PC-3 (cell line): ENCODE measurements around the gene SETBP1. TPM values are rescaled to one million over a fixed set of nuclear protein-coding genes. Genes with fewer than 3 reads are reported as not detected.

Source experiments
- ATAC-seq: fragments of 200-7000 bp; cut with Tn5 transposase; 2 replicates; pipeline ENCODE4 v1.9.1; 2020; ENCODE audit warnings: mild to moderate bottlenecking, moderate library complexity
- BruUV-seq: library from RNA; stranded (reverse); fragments of 400-500 nt; replicated peaks from 2 replicates; lab custom pipeline; 2021; lab: Mats Ljungman, UMichigan
- CTCF ChIA-PET: fragments of 300-600 bp; sonication (Branson Sonifier 250); formaldehyde crosslinking; loops from one replicate; lab custom pipeline; 2022; ENCODE audit warnings: antibody characterized with exemption; lab: Charles Lee
- POLR2A ChIA-PET: fragments of 300-600 bp; sonication (Branson Sonifier 250); formaldehyde crosslinking; loops from one replicate; lab custom pipeline; 2022; ENCODE audit warnings: antibody characterized with exemption; ENCODE audit not compliant: unreplicated experiment; lab: Charles Lee
- DNase-seq: peaks from one replicate; pipeline ENCODE4 v3.0.0-alpha.2; 2015
- H2AFZ ChIP-seq: fragments of 300-600 bp; sonication (generic); 2 replicates; pipeline ENCODE4 v1.6.0; 2016; ENCODE audit warnings: antibody characterized with exemption, low read length
- H3F3A ChIP-seq: fragments of 300-600 bp; sonication (generic); one replicate; pipeline ENCODE4 v1.6.0; 2017; ENCODE audit warnings: antibody characterized with exemption, low read length, control low read depth, mild to moderate bottlenecking; ENCODE audit not compliant: unreplicated experiment
- H3K27ac ChIP-seq: fragments of 300-600 bp; sonication (generic); 2 replicates; pipeline ENCODE4 v1.5.1; 2016; ENCODE audit warnings: mild to moderate bottlenecking, low read length
- H3K27me3 ChIP-seq: fragments of 300-600 bp; sonication (generic); 2 replicates; pipeline ENCODE4 v1.6.1; 2016; ENCODE audit warnings: low read length, mixed read lengths
- H3K36me3 ChIP-seq: fragments of 300-600 bp; sonication (generic); 2 replicates; pipeline ENCODE4 v1.6.1; 2016; ENCODE audit warnings: low read depth, mixed run types, low read length, mixed read lengths
- H3K4me1 ChIP-seq: fragments of 300-600 bp; sonication (generic); 2 replicates; pipeline ENCODE4 v1.5.1; 2016; ENCODE audit warnings: low read length; ENCODE audit not compliant: insufficient read depth
- H3K4me2 ChIP-seq: fragments of 300-600 bp; sonication (generic); 2 replicates; pipeline ENCODE4 v1.6.0; 2016; ENCODE audit warnings: low read length
- H3K4me3 ChIP-seq: fragments of 300-600 bp; sonication (generic); 2 replicates; pipeline ENCODE4 v1.5.1; 2016; ENCODE audit warnings: mild to moderate bottlenecking, low read length, mixed read lengths
- H3K79me2 ChIP-seq: fragments of 300-600 bp; sonication (generic); 2 replicates; pipeline ENCODE4 v1.6.1; 2017; ENCODE audit warnings: low read length, mixed read lengths
- H3K9ac ChIP-seq: fragments of 300-600 bp; sonication (generic); 2 replicates; pipeline ENCODE4 v1.6.0; 2016; ENCODE audit warnings: mild to moderate bottlenecking, low read length
- H3K9me2 ChIP-seq: fragments of 300-600 bp; sonication (generic); replicated peaks from 2 replicates; pipeline ENCODE4 v1.6.1; 2016; ENCODE audit warnings: mixed run types, low read length, mixed read lengths
- H3K9me3 ChIP-seq: fragments of 300-600 bp; sonication (generic); 2 replicates; pipeline ENCODE4 v1.6.1; 2016; ENCODE audit warnings: low read length, mixed read lengths
- H4K20me1 ChIP-seq: fragments of 300-600 bp; sonication (generic); 2 replicates; pipeline ENCODE4 v1.6.1; 2016; ENCODE audit warnings: low read length, mixed read lengths
- EZH2 ChIP-seq: fragments of 300-600 bp; sonication (generic); IDR thresholded peaks from one replicate; pipeline ENCODE4 v1.6.1; 2017; ENCODE audit warnings: antibody characterized with exemption, mild to moderate bottlenecking, low read length; ENCODE audit not compliant: unreplicated experiment
- EZH2phosphoT487 ChIP-seq: fragments of 300-600 bp; sonication (generic); IDR thresholded peaks from 2 replicates; pipeline ENCODE4 v1.6.1; 2018; ENCODE audit warnings: mild to moderate bottlenecking, antibody characterized with exemption, low read length, borderline replicate concordance
- intact Hi-C: fragments of 100-400 bp; cut with micrococcal nuclease; formaldehyde crosslinking; loops from 2 replicates; pipeline ENCODE4 v1.9.0; 2023
- total RNA-seq: library from RNA; depleted of rRNA; stranded (reverse); fragments of >200 nt; gene quantifications from 2 replicates; pipeline ENCODE4 v1.2.3, GENCODE V29; 2014
- TF ChIP-seq, protein P1 (sequence below): fragments of 300-600 bp; sonication (generic); conservative IDR thresholded peaks from 2 replicates; pipeline ENCODE4 v1.5.1; 2017; ENCODE audit warnings: antibody characterized with exemption, low read depth, mild to moderate bottlenecking, low read length

Gene SETBP1
- total RNA-seq, 1 experiment from 2014 or later: 2.3 TPM

GRCh38 chr18:44876024-44876423 is 195.3 kb downstream of the SETBP1 start:
- ChIA-PET CTCF (no interaction called here), POLR2A (no interaction called here)
- Histone ChIP-seq H3K27ac (no peak overlapping the region), H3K36me3 (no peaks in the 10 kb centered on the region), H3K27me3 (no peaks in the 10 kb centered on the region), H2AFZ (no peak overlapping the region), H3K9me2 (no peaks in the 10 kb centered on the region), H3F3A (no peaks in the 10 kb centered on the region), H4K20me1 (no peaks in the 10 kb centered on the region), H3K4me3 (no peak overlapping the region), H3K4me2 (no peak overlapping the region), H3K9ac (no peak overlapping the region), H3K4me1 (no peaks in the 10 kb centered on the region), H3K9me3 (no peaks in the 10 kb centered on the region), H3K79me2 (no peaks in the 10 kb centered on the region)
- intact Hi-C loops: no loop called here
- no TSS peak for BruUV-seq
- TF ChIP-seq, protein P1, sequence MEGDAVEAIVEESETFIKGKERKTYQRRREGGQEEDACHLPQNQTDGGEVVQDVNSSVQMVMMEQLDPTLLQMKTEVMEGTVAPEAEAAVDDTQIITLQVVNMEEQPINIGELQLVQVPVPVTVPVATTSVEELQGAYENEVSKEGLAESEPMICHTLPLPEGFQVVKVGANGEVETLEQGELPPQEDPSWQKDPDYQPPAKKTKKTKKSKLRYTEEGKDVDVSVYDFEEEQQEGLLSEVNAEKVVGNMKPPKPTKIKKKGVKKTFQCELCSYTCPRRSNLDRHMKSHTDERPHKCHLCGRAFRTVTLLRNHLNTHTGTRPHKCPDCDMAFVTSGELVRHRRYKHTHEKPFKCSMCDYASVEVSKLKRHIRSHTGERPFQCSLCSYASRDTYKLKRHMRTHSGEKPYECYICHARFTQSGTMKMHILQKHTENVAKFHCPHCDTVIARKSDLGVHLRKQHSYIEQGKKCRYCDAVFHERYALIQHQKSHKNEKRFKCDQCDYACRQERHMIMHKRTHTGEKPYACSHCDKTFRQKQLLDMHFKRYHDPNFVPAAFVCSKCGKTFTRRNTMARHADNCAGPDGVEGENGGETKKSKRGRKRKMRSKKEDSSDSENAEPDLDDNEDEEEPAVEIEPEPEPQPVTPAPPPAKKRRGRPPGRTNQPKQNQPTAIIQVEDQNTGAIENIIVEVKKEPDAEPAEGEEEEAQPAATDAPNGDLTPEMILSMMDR: no peak
- TF ChIP-seq EZH2 (no peak), EZH2phosphoT487 (no peak)
- DNase-seq (no peak), ATAC-seq (no peak)

DNA sequence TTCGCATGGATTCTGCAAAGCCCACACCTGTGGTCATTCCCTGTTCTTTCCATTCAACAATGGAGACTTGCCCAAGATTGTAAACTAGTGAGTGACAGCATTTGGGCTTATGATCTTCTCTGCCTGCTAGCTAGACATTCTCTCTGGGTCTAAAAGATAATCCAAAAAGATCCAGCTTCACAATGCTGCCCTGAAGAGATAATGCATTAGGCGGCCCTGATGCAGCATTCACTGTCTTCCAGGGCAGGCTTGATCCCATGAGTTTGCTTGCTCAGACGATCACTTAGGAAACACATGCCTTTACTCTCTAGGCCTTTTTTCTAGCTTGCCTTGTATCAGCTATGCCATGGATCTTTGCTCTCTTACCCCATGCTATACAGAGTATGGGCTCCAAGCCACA is 196.1 kb downstream of the SETBP1 start:
- CTCF ChIA-PET: no interaction called here
- TF ChIP-seq EZH2phosphoT487 (no peak), EZH2 (no peak)
- TF ChIP-seq, protein P1: no peak

DNA sequence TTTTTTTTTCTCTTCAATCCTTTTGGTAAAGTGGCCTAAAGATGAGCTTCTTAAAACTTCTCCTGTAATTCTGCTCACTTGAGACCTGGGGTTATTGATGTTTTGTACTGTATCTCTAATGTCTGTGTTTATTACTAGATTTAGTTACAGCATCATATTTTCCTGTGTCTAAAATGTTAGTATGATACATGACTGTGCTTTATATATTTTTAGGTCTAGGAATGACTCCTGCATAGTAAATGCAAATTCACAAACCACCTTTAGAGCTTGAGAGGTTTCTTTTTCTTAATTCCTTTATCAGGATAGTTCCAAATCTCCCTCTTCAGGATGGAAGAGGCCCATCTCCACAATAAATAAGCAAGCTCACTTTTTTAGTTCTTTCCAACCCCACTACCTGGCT is 197.6 kb downstream of the SETBP1 start:
- Histone ChIP-seq H3K9me2 (no peaks in the 10 kb centered on the region), H3K9me3 (no peaks in the 10 kb centered on the region), H3K27ac (no peak overlapping the region), H3K27me3 (no peaks in the 10 kb centered on the region), H2AFZ (no peak overlapping the region), H3K4me2 (no peak overlapping the region), H3F3A (no peaks in the 10 kb centered on the region), H3K9ac (no peak overlapping the region), H3K4me3 (no peak overlapping the region), H3K79me2 (no peaks in the 10 kb centered on the region), H3K36me3 (no peaks in the 10 kb centered on the region), H3K4me1 (no peaks in the 10 kb centered on the region), H4K20me1 (no peaks in the 10 kb centered on the region)
- TF ChIP-seq, protein P1: no peak
- no peak for TF ChIP-seq EZH2
- TF ChIP-seq EZH2phosphoT487: no peak
- ATAC-seq (no peak), DNase-seq (no peak)
- ChIA-PET CTCF (interaction anchor here (0.6 kb wide), 1 partner anchor 577 kb away, joined by 3 read pairs; no protein-coding TSS in a partner anchor), POLR2A (no interaction called here)
- intact Hi-C loops: no loop called here
- no TSS peak for BruUV-seq

More for the DNA sequence above, 196.1 kb downstream of the SETBP1 start:
- Histone ChIP-seq H3K4me3 (no peak overlapping the region), H3K4me1 (no peaks in the 10 kb centered on the region), H3K79me2 (no peaks in the 10 kb centered on the region), H3K36me3 (no peaks in the 10 kb centered on the region), H2AFZ (no peak overlapping the region), H3K27me3 (no peaks in the 10 kb centered on the region), H3K9ac (no peak overlapping the region), H3F3A (no peaks in the 10 kb centered on the region), H3K9me3 (no peaks in the 10 kb centered on the region), H3K4me2 (no peak overlapping the region), H3K9me2 (no peaks in the 10 kb centered on the region), H3K27ac (no peak overlapping the region), H4K20me1 (no peaks in the 10 kb centered on the region)
- ATAC-seq (no peak), DNase-seq (no peak)
- POLR2A ChIA-PET: no interaction called here
- intact Hi-C loops: no loop called here
- no TSS peak for BruUV-seq
